Chondrocyte (in vitro differentiated cells): ENCODE results near the gene DISC1. TPM values are rescaled to one million over a fixed set of nuclear protein-coding genes. Genes with fewer than 3 reads are reported as not detected.
"Not testable (repeated sequence)": the region's sequence is repeated elsewhere in the genome, so short reads cannot be mapped to it uniquely, and the experiment has no call there.

Experiments used
- DNase-seq: peaks from one replicate; pipeline ENCODE4 v3.0.0; 2021; ENCODE audit warnings: mixed read lengths, low spot score
- H3K27ac Mint-ChIP-seq: one replicate; pipeline ENCODE4 v1.8.0; 2021; ENCODE audit warnings: mild to moderate bottlenecking, moderate library complexity, mixed read lengths; ENCODE audit not compliant: unreplicated experiment
- H3K27me3 Mint-ChIP-seq: 2 replicates; pipeline ENCODE4 v1.8.0; 2021; ENCODE audit warnings: low read depth, mixed read lengths
- H3K36me3 Mint-ChIP-seq: 2 replicates; pipeline ENCODE4 v1.8.0; 2021; ENCODE audit warnings: low read depth, mixed read lengths
- H3K4me1 Mint-ChIP-seq: 2 replicates; pipeline ENCODE4 v1.8.0; 2021; ENCODE audit warnings: low read depth, mild to moderate bottlenecking, mixed read lengths
- H3K4me3 Mint-ChIP-seq: one replicate; pipeline ENCODE4 v1.8.0; 2021; ENCODE audit warnings: mild to moderate bottlenecking, moderate library complexity, mixed read lengths; ENCODE audit not compliant: unreplicated experiment
- H3K9me3 Mint-ChIP-seq: 2 replicates; pipeline ENCODE4 v1.8.0; 2021; ENCODE audit warnings: low read depth, mixed read lengths
- CTCF ChIP-seq: fragments of 200-600 bp; sonication (generic); IDR thresholded peaks from 2 replicates; pipeline ENCODE4 v1.5.0; 2021; ENCODE audit warnings: antibody characterized with exemption, mild to moderate bottlenecking, moderate library complexity
- total RNA-seq: library from RNA; stranded (reverse); gene quantifications from 3 replicates; pipeline ENCODE4 v1.2.1, GENCODE V29; 2021

Gene DISC1
- total RNA-seq, 1 donor from 2014 or later = 5.0 TPM

- Mint-ChIP-seq H3K4me3 (no peak overlapping the region), H3K27me3 (no peaks in the 10 kb centered on the region), H3K9me3 (peaks cover 5% of the 10 kb centered on the region), H3K36me3 (peaks cover 3% of the 10 kb centered on the region), H3K27ac (no peak overlapping the region), H3K4me1 (no peaks in the 10 kb centered on the region)
- DNase-seq = no peak
- no peak for TF ChIP-seq CTCF
Observed at GRCh38 chr1:231893400-231894102, 267.0 kb downstream of the DISC1 start.

GRCh38 chr1:231896806-231897205, 270.2 kb downstream of the DISC1 start:
- no peak for DNase-seq
- Mint-ChIP-seq H3K36me3 (peaks cover 3% of the 10 kb centered on the region), H3K4me3 (no peak overlapping the region), H3K9me3 (peaks cover 5% of the 10 kb centered on the region), H3K27ac (no peak overlapping the region), H3K27me3 (no peaks in the 10 kb centered on the region), H3K4me1 (peaks cover 3% of the 10 kb centered on the region)
- no peak for TF ChIP-seq CTCF

- Mint-ChIP-seq H3K27me3 (no peaks in the 10 kb centered on the region), H3K36me3 (peaks cover 2% of the 10 kb centered on the region), H3K4me3 (no peak overlapping the region), H3K4me1 (peaks cover 3% of the 10 kb centered on the region), H3K9me3 (peaks cover 1% of the 10 kb centered on the region), H3K27ac (no peak overlapping the region)
- DNase-seq = no peak
- no peak for TF ChIP-seq CTCF
Observed at GRCh38 chr1:231899046-231899445, 272.5 kb downstream of the DISC1 start.

GRCh38 chr1:231899713-231900435, 273.3 kb downstream of the DISC1 start:
- H3K27me3 Mint-ChIP-seq = no peaks in the 10 kb centered on the region
- no peak overlapping the region for H3K4me3 Mint-ChIP-seq
- DNase-seq = no peak
- H3K27ac Mint-ChIP-seq = no peak overlapping the region
- H3K36me3 Mint-ChIP-seq = peaks cover 4% of the 10 kb centered on the region
- peaks cover 7% of the 10 kb centered on the region for H3K9me3 Mint-ChIP-seq
- TF ChIP-seq CTCF = no peak
- H3K4me1 Mint-ChIP-seq = peaks cover 3% of the 10 kb centered on the region

GRCh38 chr1:231903586-231904081, 277.0 kb downstream of the DISC1 start:
- TF ChIP-seq CTCF = no peak
- no peak for DNase-seq
- H3K4me3 Mint-ChIP-seq = no peak overlapping the region
- H3K9me3 Mint-ChIP-seq = peaks cover 12% of the 10 kb centered on the region
- H3K4me1 Mint-ChIP-seq = peaks cover 3% of the 10 kb centered on the region
- H3K36me3 Mint-ChIP-seq = peaks cover 5% of the 10 kb centered on the region
- H3K27me3 Mint-ChIP-seq = no peaks in the 10 kb centered on the region
- H3K27ac Mint-ChIP-seq = no peak overlapping the region

GRCh38 chr1:231907310-231907709, 280.7 kb downstream of the DISC1 start:
- not testable (repeated sequence) for H3K4me1 Mint-ChIP-seq, DNase-seq, H3K27ac Mint-ChIP-seq, H3K4me3 Mint-ChIP-seq, H3K27me3 Mint-ChIP-seq
- Mint-ChIP-seq H3K9me3 (peaks cover 20% of the 10 kb centered on the region), H3K36me3 (peaks cover 11% of the 10 kb centered on the region)
